Measurements from ENCODE around the gene CNNM1. TPM values are rescaled to one million over a fixed set of nuclear protein-coding genes. Genes with fewer than 3 reads are reported as not detected.

CNNM1 gene
- total and polyA plus RNA-seq, 4 donors: 0.13 to 0.30 (median 0.24) TPM

- 87 to 88% methylated on average over 2 of the region's 2 CpGs for WGBS, 2 donors
- Histone ChIP-seq H3K27me3 (ENCODE audit: control insufficient read depth in 1 of 2, insufficient read depth in 2 of 2, low read length in 1 of 2) (no peaks in the 10 kb centered on the region), H3K36me3 (ENCODE audit: control insufficient read depth in 1 of 2, insufficient read depth in 2 of 2, low read length in 1 of 2) (peaks cover 0 to 2% of the 10 kb centered on the region in 2 donors), H3K4me1 (ENCODE audit: control insufficient read depth in 1 of 2, insufficient read depth in 2 of 2, low read length in 2 of 2) (no peaks in the 10 kb centered on the region), H3K9me3 (ENCODE audit: control insufficient read depth, low read length) (no peaks in the 10 kb centered on the region), H3K4me3 (ENCODE audit: low read length in 2 of 2) (no peak overlapping the region), H3K27ac (ENCODE audit: low read depth in 1 of 2, low read length in 2 of 2) (no peak overlapping the region)
- no peak for ATAC-seq (ENCODE audit: low FRiP score)
- no peak for DNase-seq
- intact Hi-C loops (cut with DNase I): loop anchor here in 1 of 2 donors (5.0 kb wide), 2 partner anchors 221 to 321 kb away; no protein-coding TSS in a partner anchor
Measured at GRCh38 chr10:99391346-99391745, 62.2 kb downstream of the CNNM1 start.

- Histone ChIP-seq H3K9me3 (ENCODE audit: control insufficient read depth, low read length) (no peaks in the 10 kb centered on the region), H3K4me1 (ENCODE audit: control insufficient read depth in 1 of 2, insufficient read depth in 2 of 2, low read length in 2 of 2) (no peaks in the 10 kb centered on the region), H3K36me3 (ENCODE audit: control insufficient read depth in 1 of 2, insufficient read depth in 2 of 2, low read length in 1 of 2) (peaks cover 0 to 2% of the 10 kb centered on the region in 2 donors), H3K27ac (ENCODE audit: low read depth in 1 of 2, low read length in 2 of 2) (no peak overlapping the region), H3K4me3 (ENCODE audit: low read length in 2 of 2) (no peak overlapping the region), H3K27me3 (ENCODE audit: control insufficient read depth in 1 of 2, insufficient read depth in 2 of 2, low read length in 1 of 2) (no peaks in the 10 kb centered on the region)
- intact Hi-C loops (cut with DNase I): loop anchor here (2.0 to 5.0 kb wide), 3 partner anchors 219 to 319 kb away; no protein-coding TSS in a partner anchor
- no peak for ATAC-seq (ENCODE audit: low FRiP score)
- DNase-seq: no peak
- WGBS, 2 donors: 35 to 56% methylated on average over 2 of the region's 2 CpGs
Measured at GRCh38 chr10:99393036-99393435, 63.9 kb downstream of the CNNM1 start.

GRCh38 chr10:99393683-99394082, 64.5 kb downstream of the CNNM1 start:
- Histone ChIP-seq H3K9me3 (ENCODE audit: control insufficient read depth, low read length) (no peaks in the 10 kb centered on the region), H3K27ac (ENCODE audit: low read depth in 1 of 2, low read length in 2 of 2) (no peak overlapping the region), H3K36me3 (ENCODE audit: control insufficient read depth in 1 of 2, insufficient read depth in 2 of 2, low read length in 1 of 2) (peaks cover 0 to 2% of the 10 kb centered on the region in 2 donors), H3K4me1 (ENCODE audit: control insufficient read depth in 1 of 2, insufficient read depth in 2 of 2, low read length in 2 of 2) (no peaks in the 10 kb centered on the region), H3K27me3 (ENCODE audit: control insufficient read depth in 1 of 2, insufficient read depth in 2 of 2, low read length in 1 of 2) (no peaks in the 10 kb centered on the region), H3K4me3 (ENCODE audit: low read length in 2 of 2) (no peak overlapping the region)
- DNase-seq (no peak), ATAC-seq (ENCODE audit: low FRiP score) (no peak)
- 84 to 90% methylated on average over 5 of the region's 5 CpGs for WGBS, 2 donors
- intact Hi-C loops (cut with DNase I): loop anchor here (2.0 to 5.0 kb wide), 3 partner anchors 219 to 319 kb away; no protein-coding TSS in a partner anchor

- H3K9me3 ChIP-seq (ENCODE audit: control insufficient read depth, low read length): no peaks in the 10 kb centered on the region
- H3K27ac ChIP-seq (ENCODE audit: low read depth in 1 of 2, low read length in 2 of 2): no peak overlapping the region
- intact Hi-C loops (cut with DNase I): loop anchor here in 1 of 2 donors (5.0 kb wide), 2 partner anchors 218 to 318 kb away; no protein-coding TSS in a partner anchor
- H3K27me3 ChIP-seq (ENCODE audit: control insufficient read depth in 1 of 2, insufficient read depth in 2 of 2, low read length in 1 of 2): no peaks in the 10 kb centered on the region
- no peak for ATAC-seq (ENCODE audit: low FRiP score)
- no peak for DNase-seq
- H3K4me3 ChIP-seq (ENCODE audit: low read length in 2 of 2): no peak overlapping the region
- 82 to 88% methylated on average over 8 of the region's 8 CpGs for WGBS, 2 donors
- H3K4me1 ChIP-seq (ENCODE audit: control insufficient read depth in 1 of 2, insufficient read depth in 2 of 2, low read length in 2 of 2): no peaks in the 10 kb centered on the region
- peaks cover 0 to 2% of the 10 kb centered on the region in 2 donors for H3K36me3 ChIP-seq (ENCODE audit: control insufficient read depth in 1 of 2, insufficient read depth in 2 of 2, low read length in 1 of 2)
Measured at GRCh38 chr10:99394256-99394655, 65.1 kb downstream of the CNNM1 start.

- intact Hi-C loops (cut with DNase I): loop anchor here in 1 of 2 donors (5.0 kb wide), 2 partner anchors 217 to 317 kb away; no protein-coding TSS in a partner anchor
- H3K27ac ChIP-seq (ENCODE audit: low read depth in 1 of 2, low read length in 2 of 2): no peak overlapping the region
- 82 to 87% methylated on average over 7 of the region's 7 CpGs for WGBS, 2 donors
- peaks cover 0 to 2% of the 10 kb centered on the region in 2 donors for H3K36me3 ChIP-seq (ENCODE audit: control insufficient read depth in 1 of 2, insufficient read depth in 2 of 2, low read length in 1 of 2)
- H3K4me1 ChIP-seq (ENCODE audit: control insufficient read depth in 1 of 2, insufficient read depth in 2 of 2, low read length in 2 of 2): no peaks in the 10 kb centered on the region
- ATAC-seq (ENCODE audit: low FRiP score) (no peak), DNase-seq (no peak)
- H3K9me3 ChIP-seq (ENCODE audit: control insufficient read depth, low read length): no peaks in the 10 kb centered on the region
- no peak overlapping the region for H3K4me3 ChIP-seq (ENCODE audit: low read length in 2 of 2)
- H3K27me3 ChIP-seq (ENCODE audit: control insufficient read depth in 1 of 2, insufficient read depth in 2 of 2, low read length in 1 of 2): no peaks in the 10 kb centered on the region
Measured at GRCh38 chr10:99394761-99395386, 65.7 kb downstream of the CNNM1 start.

- ATAC-seq (ENCODE audit: low FRiP score): no peak
Measured at GRCh38 chr10:99395750-99396445, 66.7 kb downstream of the CNNM1 start.

GRCh38 chr10:99396471-99396870, 67.3 kb downstream of the CNNM1 start:
- DNase-seq (no peak), ATAC-seq (ENCODE audit: low FRiP score) (no peak)
- no peaks in the 10 kb centered on the region for H3K27me3 ChIP-seq (ENCODE audit: control insufficient read depth in 1 of 2, insufficient read depth in 2 of 2, low read length in 1 of 2)
- no peaks in the 10 kb centered on the region for H3K4me1 ChIP-seq (ENCODE audit: control insufficient read depth in 1 of 2, insufficient read depth in 2 of 2, low read length in 2 of 2)
- H3K36me3 ChIP-seq (ENCODE audit: control insufficient read depth in 1 of 2, insufficient read depth in 2 of 2, low read length in 1 of 2): peaks cover 0 to 2% of the 10 kb centered on the region in 2 donors
- no peak overlapping the region for H3K27ac ChIP-seq (ENCODE audit: low read depth in 1 of 2, low read length in 2 of 2)
- no peak overlapping the region for H3K4me3 ChIP-seq (ENCODE audit: low read length in 2 of 2)
- WGBS, 2 donors: 72 to 76% methylated on average over 3 of the region's 3 CpGs
- no peaks in the 10 kb centered on the region for H3K9me3 ChIP-seq (ENCODE audit: control insufficient read depth, low read length)
- intact Hi-C loops (cut with DNase I): no loop called here

More at GRCh38 chr10:99395750-99396445, 66.7 kb downstream of the CNNM1 start:
- no peak overlapping the region for H3K27ac ChIP-seq (ENCODE audit: low read depth in 1 of 2, low read length in 2 of 2)
- no peaks in the 10 kb centered on the region for H3K27me3 ChIP-seq (ENCODE audit: control insufficient read depth in 1 of 2, insufficient read depth in 2 of 2, low read length in 1 of 2)
- intact Hi-C loops (cut with DNase I): no loop called here
- H3K36me3 ChIP-seq (ENCODE audit: control insufficient read depth in 1 of 2, insufficient read depth in 2 of 2, low read length in 1 of 2): peaks cover 0 to 2% of the 10 kb centered on the region in 2 donors
- H3K4me1 ChIP-seq (ENCODE audit: control insufficient read depth in 1 of 2, insufficient read depth in 2 of 2, low read length in 2 of 2): no peaks in the 10 kb centered on the region
- no peaks in the 10 kb centered on the region for H3K9me3 ChIP-seq (ENCODE audit: control insufficient read depth, low read length)
- no peak overlapping the region for H3K4me3 ChIP-seq (ENCODE audit: low read length in 2 of 2)
- 88 to 91% methylated on average over 2 of the region's 2 CpGs for WGBS, 2 donors
- DNase-seq: no peak

- ATAC-seq (ENCODE audit: low FRiP score) (no peak), DNase-seq (no peak)
- no peak overlapping the region for H3K4me3 ChIP-seq (ENCODE audit: low read length in 2 of 2)
- no peak overlapping the region for H3K27ac ChIP-seq (ENCODE audit: low read depth in 1 of 2, low read length in 2 of 2)
- WGBS, 2 donors: 95% methylated on average over 3 of the region's 3 CpGs
- intact Hi-C loops (cut with DNase I): no loop called here
- H3K4me1 ChIP-seq (ENCODE audit: control insufficient read depth in 1 of 2, insufficient read depth in 2 of 2, low read length in 2 of 2): no peaks in the 10 kb centered on the region
- peaks cover 0 to 8% of the 10 kb centered on the region in 2 donors for H3K36me3 ChIP-seq (ENCODE audit: control insufficient read depth in 1 of 2, insufficient read depth in 2 of 2, low read length in 1 of 2)
- H3K9me3 ChIP-seq (ENCODE audit: control insufficient read depth, low read length): no peaks in the 10 kb centered on the region
- no peaks in the 10 kb centered on the region for H3K27me3 ChIP-seq (ENCODE audit: control insufficient read depth in 1 of 2, insufficient read depth in 2 of 2, low read length in 1 of 2)
Measured at GRCh38 chr10:99399664-99400063, 70.5 kb downstream of the CNNM1 start.
